Measurements from ENCODE around the gene CLEC18C.
"Not testable (repeated sequence)": the region's sequence is repeated elsewhere in the genome, so short reads cannot be mapped to it uniquely, and the experiment has no call there.

Gene CLEC18C

DNA sequence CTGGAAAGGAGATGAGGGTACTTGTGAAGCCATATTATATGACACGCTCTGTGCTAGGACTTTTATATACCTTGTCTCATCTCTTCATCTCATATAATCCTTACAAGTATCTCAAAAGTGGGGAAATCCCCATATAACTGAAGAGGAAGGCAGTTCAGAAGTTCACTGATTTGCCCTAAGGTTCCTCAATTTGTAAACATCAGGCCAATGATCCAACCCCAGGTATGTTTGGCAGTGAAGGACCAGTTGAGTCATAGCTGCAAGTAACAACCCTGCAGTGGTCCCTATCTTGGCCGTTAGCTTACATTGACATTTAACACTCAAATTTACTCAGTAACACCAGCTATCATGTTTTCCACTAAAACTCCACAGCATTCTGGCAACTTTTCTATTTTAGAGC lies 45.0 kb downstream of the CLEC18C start:
- DNase-seq, result not testable (repeated sequence)

DNA sequence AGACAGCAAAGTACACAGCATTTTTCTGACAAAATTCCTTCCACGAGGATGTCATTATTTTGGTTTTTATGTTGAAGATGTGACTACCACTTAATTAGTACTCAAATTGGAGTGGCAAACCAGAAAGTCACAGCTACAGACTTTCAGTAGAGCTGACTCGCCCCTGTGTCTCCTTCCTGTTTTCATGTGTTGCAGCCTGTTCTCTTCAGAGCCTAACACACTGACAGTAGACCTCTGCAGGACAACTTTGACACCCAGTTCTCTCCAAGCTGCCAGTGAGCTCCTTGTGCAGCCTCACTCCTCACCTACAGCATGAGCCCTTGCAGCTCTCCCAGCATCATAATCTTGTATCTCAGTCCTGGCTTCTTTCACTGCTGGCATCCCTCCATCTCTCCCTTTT lies 49.0 kb downstream of the CLEC18C start:
- not testable (repeated sequence) for DNase-seq

DNA sequence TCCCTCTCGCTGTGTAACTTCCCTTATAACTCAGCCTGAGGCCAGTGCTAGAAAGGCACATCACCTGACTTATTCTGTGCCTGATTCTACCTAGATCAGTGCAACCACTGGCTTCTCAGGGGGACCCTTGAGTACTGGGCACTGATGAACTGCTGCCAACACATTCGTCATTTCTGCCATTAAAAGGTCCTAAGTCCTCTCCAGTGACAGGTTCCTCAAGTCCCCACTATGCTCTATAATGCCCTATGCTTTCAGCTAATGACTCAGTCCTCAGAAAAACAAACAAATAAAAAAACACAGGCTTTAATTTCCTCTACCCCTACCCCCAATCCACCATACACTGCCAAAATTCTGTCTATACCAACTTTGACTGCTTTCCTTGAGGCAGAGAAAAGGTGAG lies 49.6 kb downstream of the CLEC18C start:
- not testable (repeated sequence) for DNase-seq

DNA sequence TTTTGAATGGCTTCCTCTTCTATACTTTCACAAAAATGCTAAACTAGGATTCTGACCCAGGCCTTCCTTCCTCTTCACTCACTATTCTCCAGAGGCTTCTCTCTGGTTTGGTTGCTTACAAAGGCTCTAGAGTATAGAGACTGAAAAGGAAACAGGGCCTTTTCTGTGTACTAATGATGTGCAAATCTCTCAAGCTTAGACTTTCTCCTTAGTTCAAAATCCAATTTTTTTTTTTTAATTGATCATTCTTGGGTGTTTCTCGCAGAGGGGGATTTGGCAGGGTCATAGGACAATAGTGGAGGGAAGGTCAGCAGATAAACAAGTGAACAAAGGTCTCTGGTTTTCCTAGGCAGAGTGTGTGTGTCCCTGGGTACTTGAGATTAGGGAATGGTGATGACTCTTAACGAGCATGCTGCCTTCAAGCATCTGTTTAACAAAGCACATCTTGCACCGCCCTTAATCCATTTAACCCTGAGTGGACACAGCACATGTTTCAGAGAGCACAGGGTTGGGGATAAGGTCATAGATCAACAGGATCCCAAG lies 50.5 kb downstream of the CLEC18C start:
- DNase-seq, result not testable (repeated sequence)

DNA sequence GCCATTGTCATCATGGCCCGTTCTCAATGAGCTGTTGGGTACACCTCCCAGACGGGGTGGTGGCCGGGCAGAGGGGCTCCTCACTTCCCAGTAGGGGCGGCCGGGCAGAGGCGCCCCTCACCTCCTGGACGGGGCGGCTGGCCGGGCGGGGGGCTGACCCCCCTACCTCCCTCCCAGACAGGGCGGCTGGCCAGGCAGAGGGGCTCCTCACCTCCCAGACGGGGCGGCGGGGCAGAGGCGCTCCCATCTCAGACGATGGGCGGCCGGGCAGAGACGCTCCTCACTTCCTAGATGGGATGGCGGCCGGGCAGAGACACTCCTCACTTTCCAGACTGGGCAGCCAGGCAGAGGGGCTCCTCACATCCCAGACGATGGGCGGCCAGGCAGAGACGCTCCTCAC lies 51.1 kb downstream of the CLEC18C start:
- not testable (repeated sequence) for DNase-seq

DNA sequence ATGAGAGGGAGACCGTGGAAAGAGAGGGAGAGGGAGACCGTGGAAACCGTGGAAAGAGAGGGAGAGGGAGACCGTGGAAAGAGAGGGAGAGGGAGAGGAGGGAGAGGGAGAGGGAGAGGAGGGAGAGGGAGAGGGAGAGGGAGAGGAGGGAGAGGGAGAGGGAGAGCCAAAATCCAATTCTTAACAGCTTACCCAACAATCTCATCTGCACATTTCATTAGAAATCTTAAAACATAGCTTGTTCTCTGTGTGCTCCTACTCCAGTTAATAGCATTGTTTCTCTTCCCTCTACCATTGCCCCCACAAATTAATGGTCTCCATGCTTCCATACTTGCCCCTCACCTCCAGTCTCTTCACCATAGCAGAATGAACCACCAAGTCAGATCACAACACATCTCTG lies 51.8 kb downstream of the CLEC18C start:
- DNase-seq, result not testable (repeated sequence)

DNA sequence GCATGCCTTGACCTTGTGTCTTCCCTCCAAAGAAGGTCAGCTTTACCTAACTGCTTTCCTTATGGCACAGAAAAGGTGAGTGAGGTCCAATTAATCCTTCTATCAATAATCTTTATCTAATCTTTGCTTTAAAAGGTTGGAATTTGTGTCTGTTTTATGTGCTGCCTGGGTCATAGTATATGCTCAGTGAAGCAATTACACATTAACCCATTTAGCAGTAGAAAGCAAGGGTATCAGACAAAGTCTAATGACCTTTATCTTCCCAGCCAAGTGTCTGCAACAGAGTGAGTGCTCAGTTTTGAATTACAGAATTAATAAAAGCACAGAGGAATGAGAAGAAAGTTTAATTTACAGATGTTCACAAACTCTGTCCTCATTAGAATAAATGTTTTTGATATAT lies 52.4 kb downstream of the CLEC18C start:
- DNase-seq, result not testable (repeated sequence)

DNA sequence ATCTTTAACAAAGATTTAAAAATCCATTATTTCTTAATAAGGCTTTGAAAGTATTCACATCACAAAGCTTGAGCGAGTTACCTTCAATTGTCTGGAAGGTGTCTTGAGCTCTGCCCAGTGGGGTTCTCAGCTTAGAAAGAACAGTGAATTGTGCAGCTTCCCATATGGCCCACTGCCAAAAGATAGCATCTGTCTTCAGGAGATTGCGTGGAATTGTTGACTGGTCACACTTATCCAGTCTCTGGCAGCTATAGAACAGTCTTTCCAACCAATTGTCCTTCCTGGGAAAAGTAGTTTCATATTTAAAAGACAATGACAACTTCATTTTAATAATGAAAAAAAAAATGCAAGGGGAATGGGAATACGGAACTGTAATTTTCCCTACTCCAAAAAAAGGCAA lies 58.2 kb downstream of the CLEC18C start:
- not testable (repeated sequence) for DNase-seq
